ENCODE results near the gene MTFP1. TPM values are rescaled to one million over a fixed set of nuclear protein-coding genes. Genes with fewer than 3 reads are reported as not detected.
"Not testable (repeated sequence)": the region's sequence is repeated elsewhere in the genome, so short reads cannot be mapped to it uniquely, and the experiment has no call there.

Gene MTFP1
- total RNA-seq, 1 donor from 2014 or later = 29.9 TPM

- Mint-ChIP-seq H3K27ac (no peak overlapping the region), H3K9me3 (no peaks in the 10 kb centered on the region), H3K4me3 (no peak overlapping the region), H3K27me3 (ENCODE audit: insufficient read depth, low read depth) (peaks cover 2% of the 10 kb centered on the region), H3K36me3 (peaks cover 3% of the 10 kb centered on the region), H3K4me1 (peaks cover 40% of the 10 kb centered on the region)
- Histone ChIP-seq H3K4me2 (no peak overlapping the region), H3F3A (ENCODE audit: low read depth) (peaks cover 20% of the 10 kb centered on the region), H3K9ac (no peak overlapping the region), H3K9me3 (ENCODE audit: low read depth) (no peaks in the 10 kb centered on the region), H3K79me2 (ENCODE audit: low read depth) (no peaks in the 10 kb centered on the region), H3K27me3 (peaks cover 43% of the 10 kb centered on the region), H4K20me1 (ENCODE audit: low read depth) (no peaks in the 10 kb centered on the region), H2AFZ (replicated peaks) (no peak overlapping the region), H3K4me1 (peaks cover 22% of the 10 kb centered on the region), H3K4me3 (no peak overlapping the region), H3K27ac (no peak overlapping the region), H3K36me3 (no peaks in the 10 kb centered on the region)
- TF ChIP-seq CTCF (IDR thresholded peaks at IDR 0.05) = no peak
- TF ChIP-seq EZH2phosphoT487 (IDR thresholded peaks at IDR 0.05) = no peak
- TF ChIP-seq EZH2 (IDR thresholded peaks at IDR 0.05) = no peak
- DNase-seq (ENCODE audit: low spot score) = no peak
These were observed 25.9 kb upstream of the MTFP1 start for GRCh38 chr22:30399718-30400117.

- H3K27me3 ChIP-seq = peaks cover 41% of the 10 kb centered on the region
- H2AFZ ChIP-seq (replicated peaks) = no peak overlapping the region
- no peaks in the 10 kb centered on the region for H3K9me3 Mint-ChIP-seq
- no peak for DNase-seq (ENCODE audit: low spot score)
- peaks cover 22% of the 10 kb centered on the region for H3K4me1 ChIP-seq
- H3K4me3 ChIP-seq = no peak overlapping the region
- no peaks in the 10 kb centered on the region for H4K20me1 ChIP-seq (ENCODE audit: low read depth)
- TF ChIP-seq EZH2phosphoT487 (IDR thresholded peaks at IDR 0.05) (no peak), CTCF (IDR thresholded peaks at IDR 0.05) (no peak), EZH2 (IDR thresholded peaks at IDR 0.05) (no peak)
- no peak overlapping the region for H3K27ac Mint-ChIP-seq
- H3K36me3 ChIP-seq = no peaks in the 10 kb centered on the region
- peaks cover 6% of the 10 kb centered on the region for H3K36me3 Mint-ChIP-seq
- no peak overlapping the region for H3K4me2 ChIP-seq
- peaks cover 2% of the 10 kb centered on the region for H3K27me3 Mint-ChIP-seq (ENCODE audit: insufficient read depth, low read depth)
- H3K4me3 Mint-ChIP-seq = no peak overlapping the region
- H3K79me2 ChIP-seq (ENCODE audit: low read depth) = no peaks in the 10 kb centered on the region
- H3K27ac ChIP-seq = no peak overlapping the region
- H3F3A ChIP-seq (ENCODE audit: low read depth) = peaks cover 20% of the 10 kb centered on the region
- H3K9me3 ChIP-seq (ENCODE audit: low read depth) = no peaks in the 10 kb centered on the region
- H3K9ac ChIP-seq = no peak overlapping the region
- H3K4me1 Mint-ChIP-seq = peaks cover 42% of the 10 kb centered on the region
These were observed 25.4 kb upstream of the MTFP1 start for GRCh38 chr22:30400159-30400558.

- H3K36me3 ChIP-seq; H3K9me3 Mint-ChIP-seq; H2AFZ ChIP-seq (replicated peaks); H4K20me1 ChIP-seq (ENCODE audit: low read depth); H3K9me3 ChIP-seq (ENCODE audit: low read depth); H3K36me3 Mint-ChIP-seq; H3K9ac ChIP-seq; H3K4me3 Mint-ChIP-seq; H3K27me3 Mint-ChIP-seq (ENCODE audit: insufficient read depth, low read depth); H3K27ac ChIP-seq; DNase-seq (ENCODE audit: low spot score); H3K4me3 ChIP-seq; H3K4me2 ChIP-seq; H3K27ac Mint-ChIP-seq; H3K79me2 ChIP-seq (ENCODE audit: low read depth): not testable (repeated sequence)
- Histone ChIP-seq H3K27me3 (peaks cover 32% of the 10 kb centered on the region), H3K4me1 (peaks cover 22% of the 10 kb centered on the region), H3F3A (ENCODE audit: low read depth) (peaks cover 12% of the 10 kb centered on the region)
- peaks cover 46% of the 10 kb centered on the region for H3K4me1 Mint-ChIP-seq
These were observed 24.5 kb upstream of the MTFP1 start for GRCh38 chr22:30401024-30401423.

- H3K27ac Mint-ChIP-seq = peak overlapping the region; percentile 6
These were observed 23.4 kb upstream of the MTFP1 start for GRCh38 chr22:30402028-30402765.

GRCh38 chr22:30402766-30403104, 22.8 kb upstream of the MTFP1 start:
- not testable (repeated sequence) for H3K9me3 ChIP-seq (ENCODE audit: low read depth); H3K27ac Mint-ChIP-seq; H2AFZ ChIP-seq (replicated peaks); H4K20me1 ChIP-seq (ENCODE audit: low read depth); H3K4me3 ChIP-seq; H3K36me3 ChIP-seq; H3K27me3 Mint-ChIP-seq (ENCODE audit: insufficient read depth, low read depth); H3K9me3 Mint-ChIP-seq; H3K27ac ChIP-seq; H3K79me2 ChIP-seq (ENCODE audit: low read depth); H3F3A ChIP-seq (ENCODE audit: low read depth); H3K4me3 Mint-ChIP-seq; DNase-seq (ENCODE audit: low spot score); H3K4me2 ChIP-seq; H3K9ac ChIP-seq
- peaks cover 43% of the 10 kb centered on the region for H3K4me1 Mint-ChIP-seq
- H3K36me3 Mint-ChIP-seq = peaks cover 14% of the 10 kb centered on the region
- Histone ChIP-seq H3K27me3 (peaks cover 15% of the 10 kb centered on the region), H3K4me1 (peaks cover 15% of the 10 kb centered on the region)

More at GRCh38 chr22:30402028-30402765, 23.4 kb upstream of the MTFP1 start:
- H3K4me1 Mint-ChIP-seq = peaks cover 44% of the 10 kb centered on the region
- DNase-seq (ENCODE audit: low spot score) = no peak
- Histone ChIP-seq H3K4me3 (no peak overlapping the region), H3K27ac (no peak overlapping the region), H3K36me3 (no peaks in the 10 kb centered on the region), H4K20me1 (ENCODE audit: low read depth) (no peaks in the 10 kb centered on the region), H3K4me1 (peaks cover 21% of the 10 kb centered on the region), H3K9me3 (ENCODE audit: low read depth) (no peaks in the 10 kb centered on the region), H3K79me2 (ENCODE audit: low read depth) (no peaks in the 10 kb centered on the region), H3K4me2 (peak overlapping the region; percentile 53), H3K27me3 (peaks cover 20% of the 10 kb centered on the region), H3K9ac (no peak overlapping the region), H2AFZ (replicated peaks) (no peak overlapping the region), H3F3A (ENCODE audit: low read depth) (peaks cover 11% of the 10 kb centered on the region)
- no peak overlapping the region for H3K4me3 Mint-ChIP-seq
- H3K9me3 Mint-ChIP-seq = no peaks in the 10 kb centered on the region
- TF ChIP-seq EZH2phosphoT487 (IDR thresholded peaks at IDR 0.05) (no peak), CTCF (IDR thresholded peaks at IDR 0.05) (no peak), EZH2 (IDR thresholded peaks at IDR 0.05) (no peak)
- peaks cover 14% of the 10 kb centered on the region for H3K36me3 Mint-ChIP-seq
- H3K27me3 Mint-ChIP-seq (ENCODE audit: insufficient read depth, low read depth) = peaks cover 2% of the 10 kb centered on the region
